ENCODE results near the gene SMG1.

GRCh38 chr16:18841833-18842525 lies 84.2 kb downstream of the SMG1 start:
- TF ChIP-seq POLR2A (IDR thresholded peaks at IDR 0.05; ENCODE audit: low read length) (no peak), GATA1 (IDR thresholded peaks at IDR 0.05; ENCODE audit: low read depth, low read length) (no peak)

Measured in erythroblast (primary cell).